GM18861 (cell line): Measurements from ENCODE around the gene MFSD2B.

ENCODE experiments used
- ATAC-seq: cut with Tn5 transposase; IDR thresholded peaks from one replicate; pipeline ENCODE4 v1.9.1; 2021; ENCODE audit not compliant: unreplicated experiment

Gene MFSD2B

DNA sequence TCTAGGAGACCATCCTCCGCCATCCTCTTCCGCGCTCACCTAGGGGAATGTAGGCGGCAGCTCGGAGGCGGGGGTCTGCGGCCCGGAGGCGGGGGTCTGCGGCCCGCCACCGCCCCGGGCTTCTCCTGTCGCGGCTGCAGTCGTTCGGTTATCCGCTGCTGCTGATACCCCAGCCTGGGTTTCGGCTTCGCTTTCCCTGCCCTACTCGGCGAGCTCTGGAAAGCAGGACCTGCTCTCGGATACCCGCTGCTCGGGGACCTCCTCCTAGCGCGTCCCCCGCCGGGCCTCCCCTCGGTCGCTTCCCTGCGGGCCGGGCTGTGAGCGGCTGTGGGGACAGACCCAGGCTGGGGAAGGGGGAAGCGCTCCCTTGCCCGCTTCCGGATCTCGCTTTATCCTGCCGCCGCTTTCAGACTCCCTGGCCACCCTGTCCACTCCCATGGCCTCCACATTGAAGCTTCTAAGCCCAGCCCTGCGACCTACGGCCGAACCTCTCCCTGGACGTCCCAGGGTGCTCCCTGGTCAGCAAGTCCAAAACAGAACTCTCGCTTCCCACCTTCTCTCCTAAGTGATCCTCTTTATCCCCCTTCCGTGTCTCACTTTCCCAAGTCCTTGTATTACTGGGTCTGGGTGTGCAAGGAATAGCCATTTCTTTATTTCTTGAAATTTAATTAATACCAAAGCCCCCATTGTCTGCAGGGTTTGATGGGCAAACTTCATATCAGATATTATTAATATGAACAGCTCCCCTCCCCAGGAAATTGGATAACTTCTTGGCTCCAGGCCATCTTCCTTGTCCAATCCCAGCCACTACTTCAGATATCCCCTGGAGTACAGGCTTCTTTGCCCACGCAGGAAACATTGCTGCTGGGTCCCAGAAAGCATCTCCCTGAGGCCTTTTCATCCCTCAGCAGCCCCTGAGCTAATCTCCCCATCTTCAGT, 40.4 kb downstream of the MFSD2B start:
- ATAC-seq = no peak

DNA sequence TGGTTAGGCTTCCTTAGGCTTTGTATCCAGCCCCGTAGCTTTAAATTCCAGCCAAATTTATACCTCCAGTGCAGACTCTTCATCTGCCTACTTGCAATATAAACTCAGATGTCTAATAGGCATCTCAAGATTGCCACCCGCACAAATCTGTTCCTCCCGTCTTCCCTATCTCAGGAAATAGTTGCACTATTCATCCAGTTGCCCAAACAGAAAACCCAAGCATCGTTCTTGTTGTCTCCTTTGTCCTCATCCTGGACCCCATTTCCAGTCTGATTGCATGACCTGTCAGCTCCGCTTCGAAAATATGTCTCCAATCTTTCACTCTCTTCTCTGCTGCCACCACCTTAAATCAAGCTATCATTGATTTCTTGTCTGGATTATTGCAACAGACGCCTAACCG, 41.9 kb downstream of the MFSD2B start:
- ATAC-seq = no peak

DNA sequence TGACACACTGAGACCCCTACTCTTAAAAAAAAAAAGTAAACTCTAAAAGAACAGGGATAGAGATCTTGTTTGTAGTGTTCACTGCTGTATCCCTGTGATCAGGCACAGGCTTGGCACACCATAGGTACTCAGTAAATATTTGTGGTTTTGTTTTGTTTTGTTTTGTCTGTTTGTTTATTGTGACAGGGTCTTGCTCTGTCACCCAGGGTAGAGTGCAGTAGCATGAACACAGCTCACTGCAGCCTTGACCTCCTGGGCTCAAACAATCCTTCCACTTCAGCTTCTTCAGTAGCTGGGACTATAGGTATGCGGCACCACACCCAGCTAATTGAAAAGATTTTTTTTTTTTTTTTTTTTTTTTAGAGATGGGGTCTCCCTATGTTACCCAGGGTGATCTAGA, 43.1 kb downstream of the MFSD2B start:
- ATAC-seq = no peak

DNA sequence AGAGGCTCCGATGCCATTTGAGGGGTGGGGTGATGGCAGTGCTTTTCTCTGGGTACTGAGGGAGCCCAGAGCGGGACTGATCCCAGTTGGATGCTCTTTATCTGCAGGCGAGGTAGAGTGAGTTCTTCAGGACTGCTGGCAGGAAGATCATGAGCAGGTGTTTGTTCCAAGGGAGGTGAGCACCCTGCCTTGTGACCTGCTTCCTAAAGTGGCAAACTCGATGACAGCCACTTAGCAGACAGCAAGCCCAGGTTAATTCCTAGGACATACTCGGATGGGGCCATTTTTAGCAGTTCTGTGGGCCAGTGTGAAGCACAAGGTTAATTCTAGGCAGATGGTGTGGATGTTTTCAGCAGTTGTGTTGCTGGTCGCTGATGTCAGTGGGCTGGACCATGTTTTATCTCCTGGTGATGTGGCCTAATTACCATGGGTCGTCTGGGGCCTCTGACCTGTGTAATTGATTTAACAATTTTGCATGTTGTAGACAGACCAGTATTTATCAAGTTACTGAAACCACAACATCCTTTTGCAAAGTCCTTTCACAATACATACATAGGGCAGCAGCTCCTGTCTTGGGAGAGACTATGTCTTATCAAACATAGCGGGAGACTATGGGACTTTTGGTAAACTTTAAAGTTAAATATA, 44.6 kb downstream of the MFSD2B start:
- no peak for ATAC-seq

DNA sequence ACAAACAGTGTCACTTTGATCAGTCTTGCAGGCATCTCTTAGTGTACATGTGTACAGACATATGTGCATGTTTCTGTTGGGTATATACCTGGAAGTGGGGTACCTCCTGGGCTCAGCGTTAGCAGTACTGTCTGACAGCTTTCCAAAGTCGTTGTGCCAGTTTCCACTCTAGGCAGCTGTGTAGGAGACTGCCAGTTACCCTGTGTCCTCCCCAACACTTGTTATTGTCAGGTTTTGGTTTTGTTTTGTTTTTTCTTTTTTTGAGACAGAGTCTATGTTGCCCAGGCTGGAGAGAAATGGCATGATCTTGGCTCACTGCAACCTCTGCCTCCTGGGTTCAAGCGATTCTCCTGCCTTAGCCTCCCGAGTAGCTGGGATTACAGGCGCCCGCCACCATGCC, 45.9 kb downstream of the MFSD2B start:
- no peak for ATAC-seq

DNA sequence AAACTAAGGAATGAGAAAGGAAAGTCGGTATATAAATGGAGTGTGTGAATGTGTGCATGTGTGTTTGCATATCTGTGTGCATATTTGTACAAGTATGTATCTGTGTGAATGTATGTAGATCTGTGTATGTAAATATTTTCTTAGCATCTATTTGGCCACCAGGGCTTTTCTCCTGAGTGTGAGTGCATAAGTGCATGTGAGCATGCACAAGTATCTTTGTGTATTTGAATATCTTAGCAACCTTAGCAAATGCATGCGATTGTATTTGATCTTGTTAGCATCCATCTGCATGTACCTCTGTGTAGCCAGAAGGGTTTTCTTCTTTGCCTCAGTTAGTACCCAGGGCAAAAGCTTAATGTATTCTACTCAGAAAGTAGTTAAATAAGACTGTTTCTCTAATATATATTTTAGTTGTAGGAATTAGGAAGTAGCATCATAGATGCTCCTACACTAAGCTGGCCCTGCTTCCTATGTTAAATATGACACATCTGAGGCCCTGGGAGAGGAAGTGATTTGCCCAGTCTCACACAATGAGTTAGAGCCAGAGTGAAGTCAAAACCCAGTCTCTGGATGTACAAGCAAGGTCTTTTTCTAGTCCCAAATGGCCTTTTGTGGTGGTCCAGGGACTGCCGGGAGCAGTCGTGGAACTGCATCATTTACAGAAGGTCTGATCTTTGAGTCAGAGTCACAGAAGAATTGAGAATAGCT, 48.8 kb downstream of the MFSD2B start:
- ATAC-seq = no peak

DNA sequence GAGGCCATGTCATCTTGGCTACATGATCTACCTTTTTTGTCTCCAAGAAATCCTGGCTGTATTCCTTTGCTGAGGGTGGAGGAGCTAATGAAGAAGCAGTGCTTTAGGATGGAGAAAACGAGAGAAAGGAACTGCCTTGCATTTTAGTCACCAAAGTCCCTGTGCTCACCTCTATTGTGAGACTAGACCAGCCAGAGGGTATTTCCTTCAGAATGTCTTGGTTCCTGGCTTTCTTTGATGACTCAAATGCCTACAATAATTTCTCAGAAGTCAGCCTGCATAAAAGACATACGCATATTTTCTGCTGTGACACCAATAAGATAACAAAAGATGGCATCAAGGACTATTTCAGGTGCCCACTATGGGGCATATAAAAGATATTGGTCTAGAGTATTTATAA, 55.5 kb downstream of the MFSD2B start:
- ATAC-seq = no peak

DNA sequence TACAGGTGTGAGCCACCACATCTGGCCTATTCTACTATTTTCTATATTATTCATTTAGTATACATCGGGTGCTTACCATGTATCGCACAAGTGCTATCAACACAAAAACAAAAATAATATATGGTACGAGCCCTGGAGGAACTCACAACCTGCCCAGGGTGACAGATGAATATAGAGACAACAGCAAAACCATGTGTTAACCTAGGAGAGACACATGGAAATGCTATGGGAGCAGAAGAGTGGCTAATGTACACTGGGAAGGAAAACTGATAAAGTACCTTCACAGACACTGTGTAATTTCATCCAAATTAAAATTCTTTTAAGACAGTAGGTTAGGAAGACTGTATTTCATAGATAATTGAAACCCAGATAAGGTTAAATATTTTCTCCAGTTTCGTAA, 62.4 kb downstream of the MFSD2B start:
- no peak for ATAC-seq

DNA sequence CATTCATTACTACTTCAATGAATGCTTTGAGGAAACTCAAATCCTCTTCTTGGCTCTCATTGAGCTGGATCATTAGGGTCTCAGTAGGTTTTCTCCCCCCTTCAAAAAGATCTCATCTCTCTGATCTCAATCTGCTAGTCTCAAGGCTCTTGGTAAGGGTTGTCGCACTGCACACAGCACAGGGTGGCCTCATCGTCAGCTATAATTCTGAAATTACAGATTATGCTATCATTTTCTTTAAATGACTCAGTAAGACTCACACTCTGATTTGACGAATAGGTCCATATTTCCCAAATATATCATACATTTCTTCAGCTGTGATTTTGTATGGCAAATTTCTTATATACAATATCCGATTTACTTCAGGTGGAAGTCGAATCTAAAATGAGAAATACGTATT, 63.9 kb downstream of the MFSD2B start:
- no peak for ATAC-seq

DNA sequence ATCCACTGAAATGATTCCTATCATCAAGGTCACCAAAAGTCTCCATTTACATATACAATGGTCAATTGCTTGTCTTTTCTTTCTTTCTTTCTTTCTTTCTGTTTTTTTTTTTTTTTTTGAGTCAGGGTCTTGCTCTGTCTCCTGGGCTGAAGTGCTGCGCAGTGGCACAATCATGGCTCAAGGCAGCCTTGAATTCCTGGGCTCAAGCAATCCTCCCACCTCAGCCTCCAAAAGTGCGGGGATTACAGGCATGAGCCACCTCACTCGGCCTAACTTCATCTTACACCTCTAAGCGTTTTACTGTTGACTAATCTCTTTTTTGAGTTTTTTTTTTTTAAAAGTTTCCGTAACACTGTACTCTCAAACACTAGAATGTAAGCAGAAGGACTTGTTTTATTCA, 65.4 kb downstream of the MFSD2B start:
- ATAC-seq = no peak
